ENCODE data around the gene MAP1LC3B. TPM values are rescaled to one million over a fixed set of nuclear protein-coding genes. Genes with fewer than 3 reads are reported as not detected.

Gene MAP1LC3B
- total RNA-seq (72.7 TPM in 2 replicates), polyA plus RNA-seq (75.8 and 92.2 TPM in 2 replicates), polyA minus RNA-seq (47.4 and 70.7 TPM in 2 replicates)
- 34.6 TPM for total RNA-seq (2013)

- peaks cover under 1% of the 10 kb centered on the region for H3K9me3 Mint-ChIP-seq (ENCODE audit: insufficient read depth)
- CTCF ChIA-PET = interaction anchor here (1.1 to 4.2 kb wide), 4 partner anchors 9 to 243 kb away, joined by 4 to 52 read pairs (median 26); partner anchors contain the start of genes C16orf95 and FBXO31
- H4K20me1 ChIP-seq (ENCODE audit: control insufficient read depth, insufficient read depth, low read length, poor library complexity, severe bottlenecking) = peaks cover 46% of the 10 kb centered on the region
Measured at GRCh38 chr16:87391950-87392820, at the start of gene MAP1LC3B. TSS of gene MAP1LC3B (plus strand) at chr16:87392336. CDS start at chr16:87392428, 92 bp downstream.

More at GRCh38 chr16:87391950-87392820, at the start of gene MAP1LC3B:
- Mint-ChIP-seq H3K4me3 (peak within 1 kb of the TSS; percentile 94), H3K27me3 (no peaks in the 10 kb centered on the region), H3K27ac (peak within 1 kb of the TSS; percentile 96), H3K4me1 (peaks cover 55% of the 10 kb centered on the region)
- H3K36me3 ChIP-seq (replicated peaks in 1 of 2; ENCODE audit: control extremely low read depth in 1 of 2, control insufficient read depth in 1 of 2, extremely low read depth in 1 of 2, insufficient read depth in 2 of 2, low read length in 1 of 2) = no peaks in the 10 kb centered on the region
- intact Hi-C loops (cut with micrococcal nuclease) = loop anchor here (1.0 to 2.0 kb wide), 3 partner anchors 9 to 375 kb away; partner anchors contain the start of genes C16orf95 and FBXO31
- POLR2A ChIA-PET = interaction anchor here (4.0 kb wide), 1 partner anchor 9 kb away, joined by 23 read pairs; the partner anchor contains the start of gene FBXO31
- DNase-seq = peak; percentile 99
- no peaks in the 10 kb centered on the region for H3K9me3 ChIP-seq (ENCODE audit: control extremely low read depth in 1 of 3, control insufficient read depth in 2 of 3, insufficient read depth in 1 of 3, low read length in 2 of 3)
- WGBS (ENCODE audit: insufficient coverage) = under 1% methylated on average over 113 of the region's 113 CpGs
- peak; percentile 67 for ATAC-seq (ENCODE audit: low read depth)
- no peaks in the 10 kb centered on the region for H3K27me3 ChIP-seq (replicated peaks in 1 of 4; ENCODE audit: control extremely low read depth in 1 of 4, control insufficient read depth in 3 of 4, insufficient read depth in 4 of 4, low read length in 3 of 4)
- peaks cover 43 to 49% of the 10 kb centered on the region in 2 donors for H3K4me1 ChIP-seq (ENCODE audit: control insufficient read depth in 2 of 2, insufficient read depth in 2 of 2, low read length in 2 of 2)
- peak within 1 kb of the TSS; percentile 83 to 95 for H3K27ac ChIP-seq (ENCODE audit: low read length in 2 of 2)
- peaks cover 46% of the 10 kb centered on the region for H3K79me2 ChIP-seq (ENCODE audit: control insufficient read depth, insufficient read depth, low read length)
- peak within 1 kb of the TSS; percentile 77 for H2AFZ ChIP-seq (ENCODE audit: insufficient read depth, low read depth, low read length, poor library complexity, severe bottlenecking)
- H3K4me3 ChIP-seq (ENCODE audit: control extremely low read depth in 1 of 5, extremely low read depth in 1 of 5, insufficient read depth in 1 of 5, low read depth in 2 of 5, low read length in 4 of 5) = peak within 1 kb of the TSS; percentile 57 to 79 (median 68)
- TF ChIP-seq CTCF (IDR thresholded peaks at IDR 0.05) = no peak
- no peak for TF ChIP-seq EZH2 (IDR thresholded peaks at IDR 0.05; ENCODE audit: borderline replicate concordance, insufficient read depth, low read depth, low read length, poor library complexity, severe bottlenecking)
- H3K4me2 ChIP-seq (replicated peaks; ENCODE audit: low read depth, low read length, poor library complexity, severe bottlenecking) = peak within 1 kb of the TSS; percentile 87
- H3K9ac ChIP-seq (ENCODE audit: low read length) = peak within 1 kb of the TSS; percentile 76

Measured in B cell (primary cell).